OCI-LY1 (cell line): ENCODE data around the gene FBXO4.

Experiments used
- CTCF ChIP-seq: fragments of 200-600 bp; sonication (generic), shearing (Covaris generic); IDR thresholded peaks from 2 replicates; pipeline ENCODE4 v1.5.1; 2017; ENCODE audit warnings: mild to moderate bottlenecking, antibody characterized with exemption, low read length, moderate library complexity, mixed read lengths
- EZH2 ChIP-seq: fragments of 200-600 bp; sonication (generic), shearing (Covaris generic); IDR thresholded peaks from 2 replicates; pipeline ENCODE4 v1.8.0; 2017; ENCODE audit warnings: borderline replicate concordance, mixed run types, mild to moderate bottlenecking, antibody characterized with exemption, low read length, moderate library complexity, mixed read lengths

- TF ChIP-seq CTCF (no peak), EZH2 (no peak)
Observed at GRCh38 chr5:41956943-41957342, 31.9 kb downstream of the FBXO4 start.
